ENCODE results near the gene ZNF57. TPM values are rescaled to one million over a fixed set of nuclear protein-coding genes. Genes with fewer than 3 reads are reported as not detected.

ZNF57 gene
- total and polyA plus RNA-seq, 2 of the 13 experiments (the other 11 are each of a cell fraction or from before 2014, with no cell fraction given) = 6.6 to 17.5 TPM

DNA sequence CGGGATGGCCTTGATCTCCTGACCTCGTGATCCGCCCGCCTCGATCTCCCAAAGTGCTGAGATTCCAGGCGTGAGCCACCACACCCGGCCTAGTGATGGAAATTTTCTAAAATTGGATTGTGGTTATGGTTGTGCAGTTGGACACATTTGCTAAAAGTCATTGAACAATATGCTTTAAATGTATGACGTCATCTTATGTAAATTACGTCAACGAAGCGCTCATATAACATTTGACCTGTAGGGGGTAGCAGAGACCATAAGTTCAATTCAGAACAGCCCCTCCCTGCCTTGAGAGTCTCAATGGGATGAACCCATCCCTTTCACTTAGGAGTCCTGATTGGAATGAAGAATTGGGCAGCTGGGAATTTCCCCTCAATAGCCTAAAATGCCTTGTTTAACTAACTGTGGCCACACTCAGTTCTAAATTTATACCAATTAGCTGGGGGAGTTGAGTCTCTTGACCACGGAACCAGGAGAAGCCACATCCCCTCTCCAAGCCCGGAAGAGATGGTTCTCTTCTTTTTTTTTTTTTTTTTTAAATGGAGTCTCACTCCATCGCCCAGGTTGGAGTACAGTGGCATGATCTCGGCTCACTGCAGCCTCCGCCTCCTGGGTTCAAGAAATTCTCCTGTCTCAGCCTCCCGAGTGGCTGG is 61.4 kb downstream of the ZNF57 start (continued):
- TF ChIP-seq, protein P1, sequence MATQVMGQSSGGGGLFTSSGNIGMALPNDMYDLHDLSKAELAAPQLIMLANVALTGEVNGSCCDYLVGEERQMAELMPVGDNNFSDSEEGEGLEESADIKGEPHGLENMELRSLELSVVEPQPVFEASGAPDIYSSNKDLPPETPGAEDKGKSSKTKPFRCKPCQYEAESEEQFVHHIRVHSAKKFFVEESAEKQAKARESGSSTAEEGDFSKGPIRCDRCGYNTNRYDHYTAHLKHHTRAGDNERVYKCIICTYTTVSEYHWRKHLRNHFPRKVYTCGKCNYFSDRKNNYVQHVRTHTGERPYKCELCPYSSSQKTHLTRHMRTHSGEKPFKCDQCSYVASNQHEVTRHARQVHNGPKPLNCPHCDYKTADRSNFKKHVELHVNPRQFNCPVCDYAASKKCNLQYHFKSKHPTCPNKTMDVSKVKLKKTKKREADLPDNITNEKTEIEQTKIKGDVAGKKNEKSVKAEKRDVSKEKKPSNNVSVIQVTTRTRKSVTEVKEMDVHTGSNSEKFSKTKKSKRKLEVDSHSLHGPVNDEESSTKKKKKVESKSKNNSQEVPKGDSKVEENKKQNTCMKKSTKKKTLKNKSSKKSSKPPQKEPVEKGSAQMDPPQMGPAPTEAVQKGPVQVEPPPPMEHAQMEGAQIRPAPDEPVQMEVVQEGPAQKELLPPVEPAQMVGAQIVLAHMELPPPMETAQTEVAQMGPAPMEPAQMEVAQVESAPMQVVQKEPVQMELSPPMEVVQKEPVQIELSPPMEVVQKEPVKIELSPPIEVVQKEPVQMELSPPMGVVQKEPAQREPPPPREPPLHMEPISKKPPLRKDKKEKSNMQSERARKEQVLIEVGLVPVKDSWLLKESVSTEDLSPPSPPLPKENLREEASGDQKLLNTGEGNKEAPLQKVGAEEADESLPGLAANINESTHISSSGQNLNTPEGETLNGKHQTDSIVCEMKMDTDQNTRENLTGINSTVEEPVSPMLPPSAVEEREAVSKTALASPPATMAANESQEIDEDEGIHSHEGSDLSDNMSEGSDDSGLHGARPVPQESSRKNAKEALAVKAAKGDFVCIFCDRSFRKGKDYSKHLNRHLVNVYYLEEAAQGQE (IDR thresholded peaks at IDR 0.05; ENCODE audit: borderline replicate concordance in 1 of 2, low read depth in 1 of 2, low read length in 2 of 2) = no peak
- TF ChIP-seq, protein P2, sequence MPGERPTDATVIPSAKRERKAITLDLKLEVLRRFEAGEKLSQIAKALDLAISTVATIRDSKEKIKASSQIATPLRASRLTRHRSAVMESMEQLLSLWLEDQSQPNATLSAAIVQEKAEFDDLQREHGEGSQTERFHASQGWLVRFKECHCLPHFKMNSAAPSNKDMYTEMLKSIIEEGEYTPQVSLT (CRISPR knock-in tag; IDR thresholded peaks at IDR 0.05; ENCODE audit: borderline replicate concordance, low read depth) = no peak
- TF ChIP-seq KLF16 (CRISPR knock-in tag; IDR thresholded peaks at IDR 0.05) (peak in 1 of 2 experiments; percentile 32; a peak in 1 of 4 replicates), SIN3B (IDR thresholded peaks at IDR 0.05; ENCODE audit: low read length) (no peak), JUND (CRISPR knock-in tag; IDR thresholded peaks at IDR 0.05) (peak; percentile 87)
- TF ChIP-seq, protein P3, sequence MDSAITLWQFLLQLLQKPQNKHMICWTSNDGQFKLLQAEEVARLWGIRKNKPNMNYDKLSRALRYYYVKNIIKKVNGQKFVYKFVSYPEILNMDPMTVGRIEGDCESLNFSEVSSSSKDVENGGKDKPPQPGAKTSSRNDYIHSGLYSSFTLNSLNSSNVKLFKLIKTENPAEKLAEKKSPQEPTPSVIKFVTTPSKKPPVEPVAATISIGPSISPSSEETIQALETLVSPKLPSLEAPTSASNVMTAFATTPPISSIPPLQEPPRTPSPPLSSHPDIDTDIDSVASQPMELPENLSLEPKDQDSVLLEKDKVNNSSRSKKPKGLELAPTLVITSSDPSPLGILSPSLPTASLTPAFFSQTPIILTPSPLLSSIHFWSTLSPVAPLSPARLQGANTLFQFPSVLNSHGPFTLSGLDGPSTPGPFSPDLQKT (CRISPR knock-in tag; IDR thresholded peaks at IDR 0.05; ENCODE audit: borderline replicate concordance) = no peak
